ENCODE results near the gene GLI2. TPM values are rescaled to one million over a fixed set of nuclear protein-coding genes. Genes with fewer than 3 reads are reported as not detected.

The GLI2 gene
- total and polyA plus RNA-seq, 7 donors = 0.23 to 6.4 (median 2.1) TPM

DNA sequence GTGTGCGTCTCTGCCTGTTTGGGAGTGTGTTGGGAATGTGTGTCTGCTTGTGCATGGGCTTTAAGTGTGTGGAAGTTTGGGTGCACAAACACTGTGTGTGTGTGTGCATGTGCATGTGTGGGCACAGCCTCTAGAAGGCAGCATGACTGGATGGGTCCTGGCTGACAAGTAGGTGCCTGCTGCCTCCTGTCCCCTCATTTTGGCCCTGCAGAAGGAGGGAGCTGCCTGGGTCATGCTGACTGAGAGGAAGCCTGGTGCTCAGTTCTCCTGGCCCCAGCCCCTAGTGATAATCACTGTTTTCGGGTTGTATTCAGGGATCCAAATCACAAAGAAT, 34.1 kb downstream of the GLI2 start:
- Histone ChIP-seq H3K4me3 (no peak overlapping the region), H3K9me3 (no peaks in the 10 kb centered on the region), H3K36me3 (no peaks in the 10 kb centered on the region), H3K27ac (no peak overlapping the region), H3K4me1 (peaks cover 0 to 37% (median 29%) of the 10 kb centered on the region in 4 donors), H3K27me3 (no peaks in the 10 kb centered on the region)
- intact Hi-C loops (cut with DNase I) = no loop called here
- no peak for DNase-seq
- TF ChIP-seq EP300 (IDR thresholded peaks at IDR 0.05) = no peak
- no peak for TF ChIP-seq POLR2AphosphoS5 (IDR thresholded peaks at IDR 0.05)
- no peak for TF ChIP-seq POLR2A (IDR thresholded peaks at IDR 0.05)
- TF ChIP-seq, protein P1, sequence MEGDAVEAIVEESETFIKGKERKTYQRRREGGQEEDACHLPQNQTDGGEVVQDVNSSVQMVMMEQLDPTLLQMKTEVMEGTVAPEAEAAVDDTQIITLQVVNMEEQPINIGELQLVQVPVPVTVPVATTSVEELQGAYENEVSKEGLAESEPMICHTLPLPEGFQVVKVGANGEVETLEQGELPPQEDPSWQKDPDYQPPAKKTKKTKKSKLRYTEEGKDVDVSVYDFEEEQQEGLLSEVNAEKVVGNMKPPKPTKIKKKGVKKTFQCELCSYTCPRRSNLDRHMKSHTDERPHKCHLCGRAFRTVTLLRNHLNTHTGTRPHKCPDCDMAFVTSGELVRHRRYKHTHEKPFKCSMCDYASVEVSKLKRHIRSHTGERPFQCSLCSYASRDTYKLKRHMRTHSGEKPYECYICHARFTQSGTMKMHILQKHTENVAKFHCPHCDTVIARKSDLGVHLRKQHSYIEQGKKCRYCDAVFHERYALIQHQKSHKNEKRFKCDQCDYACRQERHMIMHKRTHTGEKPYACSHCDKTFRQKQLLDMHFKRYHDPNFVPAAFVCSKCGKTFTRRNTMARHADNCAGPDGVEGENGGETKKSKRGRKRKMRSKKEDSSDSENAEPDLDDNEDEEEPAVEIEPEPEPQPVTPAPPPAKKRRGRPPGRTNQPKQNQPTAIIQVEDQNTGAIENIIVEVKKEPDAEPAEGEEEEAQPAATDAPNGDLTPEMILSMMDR (IDR thresholded peaks at IDR 0.05) = no peak
- 91 to 92% methylated on average over 2 of the region's 2 CpGs for WGBS, 2 donors

DNA sequence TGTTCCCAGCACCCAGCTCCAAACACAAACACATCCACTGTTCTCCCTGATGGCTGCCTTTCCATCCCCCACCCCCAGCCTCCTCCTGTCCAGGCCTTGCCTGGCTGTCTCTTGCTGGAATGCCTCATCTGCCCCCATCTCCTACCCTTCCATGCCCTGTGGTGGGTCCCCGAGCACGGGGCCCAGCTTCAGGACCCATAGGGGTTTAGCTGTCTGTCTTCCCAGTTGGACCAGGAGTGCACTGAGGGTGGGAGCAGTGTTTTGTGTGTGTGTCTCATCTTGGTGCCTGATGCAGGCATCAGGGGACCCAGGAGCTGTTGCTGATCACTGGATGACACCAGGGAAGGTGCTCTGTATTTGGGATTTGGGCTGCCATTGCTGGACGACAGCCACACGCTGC, 34.5 kb downstream of the GLI2 start:
- peak; percentile 45 for DNase-seq
- intact Hi-C loops (cut with DNase I) = no loop called here
- Histone ChIP-seq H3K4me3 (no peak overlapping the region), H3K4me1 (peaks cover 0 to 33% (median 25%) of the 10 kb centered on the region in 4 donors), H3K27ac (no peak overlapping the region), H3K36me3 (no peaks in the 10 kb centered on the region), H3K9me3 (no peaks in the 10 kb centered on the region), H3K27me3 (no peaks in the 10 kb centered on the region)
- WGBS, 2 donors = 92% methylated on average over 4 of the region's 4 CpGs
- TF ChIP-seq POLR2AphosphoS5 (IDR thresholded peaks at IDR 0.05) (no peak), POLR2A (IDR thresholded peaks at IDR 0.05) (no peak), EP300 (IDR thresholded peaks at IDR 0.05) (no peak)
- TF ChIP-seq, protein P1 (IDR thresholded peaks at IDR 0.05) = no peak

DNA sequence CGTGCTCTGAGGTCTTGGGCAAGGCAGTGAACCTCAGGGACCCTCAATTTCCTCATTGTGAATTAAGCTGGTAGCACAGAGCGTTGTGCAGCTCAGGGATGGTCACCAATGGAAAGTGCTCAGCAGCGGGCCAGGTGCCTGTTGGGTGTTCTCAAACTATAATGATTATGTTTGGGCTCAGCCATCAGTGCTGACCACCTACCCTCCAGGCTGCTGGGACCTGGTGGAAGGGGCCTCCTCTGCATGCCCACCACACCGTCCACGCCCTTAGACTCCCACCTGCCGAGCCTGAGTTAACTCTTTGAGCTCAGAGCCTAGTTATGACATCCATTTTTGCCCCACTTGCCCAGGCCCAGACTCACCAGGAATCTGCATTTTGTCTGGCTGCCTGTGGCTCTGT, 35.0 kb downstream of the GLI2 start:
- WGBS, 2 donors = 84 to 89% methylated on average over 6 of the region's 6 CpGs
- TF ChIP-seq POLR2AphosphoS5 (IDR thresholded peaks at IDR 0.05) = no peak
- no peak for TF ChIP-seq POLR2A (IDR thresholded peaks at IDR 0.05)
- TF ChIP-seq, protein P1 (IDR thresholded peaks at IDR 0.05) = no peak
- no peak for TF ChIP-seq EP300 (IDR thresholded peaks at IDR 0.05)
- intact Hi-C loops (cut with DNase I) = no loop called here

DNA sequence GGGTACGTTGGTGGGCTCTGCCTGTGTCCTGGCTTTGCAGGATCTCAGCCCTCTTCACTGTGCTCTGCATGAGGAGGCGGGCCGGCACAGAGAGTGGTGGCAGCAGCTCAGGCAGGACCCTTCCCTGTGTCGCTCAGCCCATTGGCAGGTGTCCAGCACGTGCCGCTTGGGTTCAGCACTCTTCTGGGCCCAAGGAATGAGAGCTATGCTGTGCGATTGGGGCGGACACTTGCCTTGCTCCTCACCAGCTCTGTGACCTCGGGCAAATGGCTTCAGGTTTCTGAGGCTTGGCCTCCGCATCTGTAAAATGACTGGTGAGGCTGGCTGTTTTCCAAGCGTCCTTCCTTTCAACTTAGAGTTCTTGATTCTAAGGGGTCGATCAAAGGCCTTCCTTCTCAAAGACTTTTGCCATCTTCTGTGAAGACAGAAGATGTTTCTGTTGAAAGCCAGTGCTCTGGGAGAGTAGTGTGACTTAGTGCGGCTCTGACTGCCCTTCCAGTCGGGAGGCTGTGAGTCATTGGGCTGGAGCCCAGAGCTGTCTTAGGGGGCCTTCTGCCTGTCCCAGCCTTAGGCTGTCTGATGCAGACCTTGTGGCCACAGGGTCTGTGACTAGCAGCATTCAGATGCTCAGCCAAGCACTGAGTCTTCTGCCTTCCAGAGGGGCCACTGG, 35.6 kb downstream of the GLI2 start:
- TF ChIP-seq, protein P1 (IDR thresholded peaks at IDR 0.05) = no peak
- TF ChIP-seq POLR2A (IDR thresholded peaks at IDR 0.05) (no peak), POLR2AphosphoS5 (IDR thresholded peaks at IDR 0.05) (no peak)
- intact Hi-C loops (cut with DNase I) = no loop called here
- Histone ChIP-seq H3K27me3 (no peaks in the 10 kb centered on the region), H3K4me1 (peaks cover 0 to 22% (median 15%) of the 10 kb centered on the region in 4 donors), H3K9me3 (no peaks in the 10 kb centered on the region), H3K36me3 (no peaks in the 10 kb centered on the region), H3K27ac (peak overlapping the region in 3 of 4 donors; percentile 22 to 58 (median 38)), H3K4me3 (no peak overlapping the region)
- 78 to 84% methylated on average over 14 of the region's 14 CpGs for WGBS, 2 donors
- DNase-seq = peak; percentile 87

More for the DNA sequence above, 35.0 kb downstream of the GLI2 start:
- H3K4me3 ChIP-seq = no peak overlapping the region
- H3K9me3 ChIP-seq = no peaks in the 10 kb centered on the region
- peak; percentile 54 for DNase-seq
- no peaks in the 10 kb centered on the region for H3K27me3 ChIP-seq
- peak overlapping the region in 1 of 4 donors; percentile 22 for H3K27ac ChIP-seq
- H3K4me1 ChIP-seq = peaks cover 0 to 28% (median 20%) of the 10 kb centered on the region in 4 donors
- no peaks in the 10 kb centered on the region for H3K36me3 ChIP-seq

DNA sequence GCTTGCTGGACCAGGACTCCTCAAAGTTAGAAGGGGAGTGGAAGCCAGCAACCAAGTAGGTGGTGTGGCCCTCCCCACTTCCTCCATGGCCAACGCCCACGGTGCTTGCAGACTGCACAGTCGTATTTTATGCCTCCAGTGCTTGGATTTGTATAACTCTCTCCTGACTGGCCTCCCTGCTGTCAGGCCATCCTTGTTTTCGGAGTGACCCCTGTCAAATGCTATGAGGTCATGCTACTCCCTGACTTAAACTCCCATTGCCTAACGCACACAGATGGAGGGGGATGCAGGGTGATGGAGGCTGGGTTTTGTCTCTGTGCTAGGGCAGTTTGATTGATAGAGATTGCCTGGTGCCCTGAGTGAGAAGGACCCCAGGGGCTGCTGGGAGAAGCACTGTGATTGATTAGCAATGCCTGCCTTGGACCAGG, 36.1 kb downstream of the GLI2 start:
- no peaks in the 10 kb centered on the region for H3K36me3 ChIP-seq
- 62 to 73% methylated on average over 5 of the region's 5 CpGs for WGBS, 2 donors
- intact Hi-C loops (cut with DNase I) = no loop called here
- peak overlapping the region in 2 of 4 donors; percentile 38 to 58 for H3K27ac ChIP-seq
- no peak for DNase-seq
- no peak overlapping the region for H3K4me3 ChIP-seq
- no peaks in the 10 kb centered on the region for H3K9me3 ChIP-seq
- H3K27me3 ChIP-seq = no peaks in the 10 kb centered on the region
- peaks cover 0 to 17% (median 12%) of the 10 kb centered on the region in 4 donors for H3K4me1 ChIP-seq
- TF ChIP-seq, protein P1 (IDR thresholded peaks at IDR 0.05) = no peak
- no peak for TF ChIP-seq POLR2A (IDR thresholded peaks at IDR 0.05)
- no peak for TF ChIP-seq EP300 (IDR thresholded peaks at IDR 0.05)
- no peak for TF ChIP-seq POLR2AphosphoS5 (IDR thresholded peaks at IDR 0.05)
